DMS 273 treated with DMSO at 0.1 percent for 48 hours (cell line): ENCODE results near the gene GNG5.
"Not testable (repeated sequence)": the region's sequence is repeated elsewhere in the genome, so short reads cannot be mapped to it uniquely, and the experiment has no call there.

ENCODE experiments used
- DNase-seq: peaks from one replicate; lab custom pipeline; 2025; lab: John Stamatoyannopoulos, UW

Gene GNG5

GRCh38 chr1:84488107-84488506 lies 18.3 kb downstream of the GNG5 start:
- no peak for DNase-seq

GRCh38 chr1:84481317-84481716 lies 25.1 kb downstream of the GNG5 start:
- DNase-seq: no peak

GRCh38 chr1:84480650-84481049 lies 25.7 kb downstream of the GNG5 start:
- no peak for DNase-seq

GRCh38 chr1:84479998-84480397 lies 26.4 kb downstream of the GNG5 start:
- DNase-seq: no peak

GRCh38 chr1:84478876-84479868 lies 27.2 kb downstream of the GNG5 start, which contains the start of gene RPF1:
RPF1 (plus strand) TSS chr1:84479266; CDS start chr1:84479282, 16 bp downstream.
- peak; percentile 74 for DNase-seq

GRCh38 chr1:84476225-84476624 lies 30.2 kb downstream of the GNG5 start:
- DNase-seq: no peak

- DNase-seq: no peak
These were observed 39.1 kb downstream of the GNG5 start for GRCh38 chr1:84467298-84467697.

- DNase-seq: no peak
These were observed 44.3 kb downstream of the GNG5 start for GRCh38 chr1:84462118-84462517.

GRCh38 chr1:84452436-84452835 lies 53.9 kb downstream of the GNG5 start:
- no peak for DNase-seq

- no peak for DNase-seq
These were observed 55.5 kb downstream of the GNG5 start for GRCh38 chr1:84450910-84451309.

- DNase-seq: not testable (repeated sequence)
These were observed 57.7 kb downstream of the GNG5 start for GRCh38 chr1:84448704-84449103.
